ENCODE results near the gene AJUBA. TPM values are rescaled to one million over a fixed set of nuclear protein-coding genes. Genes with fewer than 3 reads are reported as not detected.

AJUBA gene
- total and polyA plus RNA-seq, 2 of the 8 experiments (the other 6 are each of a cell fraction or from before 2014, with no cell fraction given) = 33.1 to 46.0 TPM

GRCh38 chr14:23006544-23007419 lies 24.4 kb upstream of the AJUBA start (continued):
- no peak for TF ChIP-seq CHD7 (IDR thresholded peaks at IDR 0.05; ENCODE audit: insufficient replicate concordance, low read length)
- TF ChIP-seq SP4 (IDR thresholded peaks at IDR 0.05; ENCODE audit: low read length) = no peak; the same call in 1 of the 2 replicates
- no peak for TF ChIP-seq SIRT6 (IDR thresholded peaks at IDR 0.05; ENCODE audit: low read length)
- peak; percentile 90 for TF ChIP-seq RBBP5 (IDR thresholded peaks at IDR 0.05; ENCODE audit: borderline replicate concordance, low read depth, low read length)
- TF ChIP-seq GTF2F1 (IDR thresholded peaks at IDR 0.05; ENCODE audit: borderline replicate concordance, low read depth, low read length) = no peak
- TF ChIP-seq EGR1 (IDR thresholded peaks at IDR 0.05; ENCODE audit: borderline replicate concordance, low read depth, low read length) = no peak
- peak in 1 of 2 experiments; percentile 51; a peak in 1 of 4 replicates for TF ChIP-seq SIN3A (conservative IDR thresholded peaks at IDR 0.05 in 1 of 2, IDR thresholded peaks at IDR 0.05 in 1 of 2; ENCODE audit: low read depth in 1 of 2, low read length in 2 of 2)
- no peak for TF ChIP-seq SAP30 (IDR thresholded peaks at IDR 0.05; ENCODE audit: insufficient read depth, insufficient replicate concordance, low read length)
- 0 out of 2 replicates have a peak, but pooled peaks have one; percentile 14 for TF ChIP-seq TCF12 (IDR thresholded peaks at IDR 0.05; ENCODE audit: low read depth, low read length)
